Measurements from ENCODE around the gene FGFR2.

GRCh38 chr10:121551210-121551885 is 46.9 kb downstream of the FGFR2 start:
- TF ChIP-seq CTCF (IDR thresholded peaks at IDR 0.05; ENCODE audit: poor library complexity, severe bottlenecking) (no peak), EZH2 (IDR thresholded peaks at IDR 0.05; ENCODE audit: borderline replicate concordance, insufficient read depth, low read length, poor library complexity, severe bottlenecking) (no peak)
